HG03159 (cell line): ENCODE results near the gene COQ6.
"Not testable (repeated sequence)": the region's sequence is repeated elsewhere in the genome, so short reads cannot be mapped to it uniquely, and the experiment has no call there.

Experiments
- ATAC-seq: cut with Tn5 transposase; IDR thresholded peaks from one replicate; pipeline ENCODE4 v1.9.1; 2021; ENCODE audit warnings: mild to moderate bottlenecking, moderate library complexity; ENCODE audit not compliant: unreplicated experiment

The COQ6 gene

DNA sequence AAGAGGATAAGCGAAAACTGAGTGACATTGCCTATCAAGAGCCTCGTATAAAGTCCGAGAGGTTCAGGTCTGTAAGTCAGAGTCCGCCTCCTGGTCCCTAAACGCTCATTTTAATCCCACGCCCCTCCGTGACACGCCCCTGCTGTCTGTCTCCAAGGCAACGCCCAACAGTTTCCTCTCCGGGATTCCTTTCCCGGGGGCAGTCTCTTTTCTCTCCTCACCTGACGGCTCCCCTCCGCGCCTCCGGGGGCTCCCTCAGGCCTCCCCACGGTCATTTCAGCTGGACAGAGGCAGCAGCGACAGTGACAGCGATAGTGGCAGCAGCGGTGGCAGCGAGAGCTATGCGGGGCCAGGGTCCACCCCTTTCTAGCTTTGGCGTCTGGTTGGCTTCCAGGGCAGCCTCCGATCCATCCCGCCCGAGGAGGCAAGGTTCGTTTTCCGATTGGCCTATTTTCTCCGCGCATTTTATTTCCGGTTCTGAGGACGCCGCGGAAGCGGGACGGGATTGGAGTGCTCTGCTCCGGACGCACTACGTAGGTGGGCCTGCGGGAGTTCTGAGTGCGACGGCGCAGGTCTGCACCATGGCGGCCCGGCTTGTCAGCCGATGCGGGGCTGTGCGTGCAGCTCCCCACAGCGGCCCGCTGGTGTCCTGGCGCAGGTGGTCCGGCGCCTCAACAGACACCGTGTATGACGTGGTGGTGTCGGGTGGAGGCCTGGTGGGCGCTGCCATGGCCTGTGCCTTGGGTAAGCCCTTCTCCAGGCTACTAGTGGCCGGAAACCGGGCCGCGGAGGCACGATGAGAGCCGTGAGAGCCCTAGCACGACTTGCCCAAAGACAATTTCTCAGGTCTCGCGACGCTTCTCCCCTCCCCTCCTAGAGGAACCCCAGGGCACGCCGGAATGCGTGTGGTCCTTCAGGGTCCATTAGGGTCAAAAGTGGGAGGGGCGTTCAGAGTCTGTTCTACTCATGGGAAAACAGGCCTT lies at the start of gene COQ6, which contains the start of gene FAM161B:
Gene COQ6, plus strand, starts transcription at position 551 of the 983 bp plus-strand sequence. Its CDS starts 31 bp downstream, at position 582.
Gene FAM161B, minus strand, starts transcription at position 343 of the 983 bp plus-strand sequence. Its CDS starts 68 bp downstream, at position 275.
- peak; percentile 89 for ATAC-seq

- ATAC-seq: no peak
These were observed 47.1 kb upstream of the COQ6 start for GRCh38 chr14:73903028-73903427.

DNA sequence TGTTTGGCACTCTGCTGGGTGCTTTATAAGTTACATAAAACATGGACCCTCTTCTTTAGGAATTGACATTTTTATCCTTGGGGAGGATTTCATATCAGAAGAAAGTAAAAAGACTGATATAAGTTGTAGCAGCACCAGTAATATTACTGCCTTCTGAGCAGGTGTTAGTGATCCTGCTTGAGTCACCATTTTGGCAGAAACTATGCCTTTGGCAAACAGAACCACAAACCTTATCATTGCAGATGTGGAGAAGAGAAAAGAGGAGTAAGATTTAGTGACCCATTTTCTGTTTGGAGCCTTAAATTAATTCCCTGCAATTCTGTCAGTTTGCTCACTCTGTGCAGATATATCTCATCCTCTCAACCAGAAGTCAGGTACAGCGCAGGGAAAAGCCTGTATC lies 40.4 kb upstream of the COQ6 start:
- no peak for ATAC-seq

GRCh38 chr14:73913256-73913655 lies 36.8 kb upstream of the COQ6 start:
- no peak for ATAC-seq

DNA sequence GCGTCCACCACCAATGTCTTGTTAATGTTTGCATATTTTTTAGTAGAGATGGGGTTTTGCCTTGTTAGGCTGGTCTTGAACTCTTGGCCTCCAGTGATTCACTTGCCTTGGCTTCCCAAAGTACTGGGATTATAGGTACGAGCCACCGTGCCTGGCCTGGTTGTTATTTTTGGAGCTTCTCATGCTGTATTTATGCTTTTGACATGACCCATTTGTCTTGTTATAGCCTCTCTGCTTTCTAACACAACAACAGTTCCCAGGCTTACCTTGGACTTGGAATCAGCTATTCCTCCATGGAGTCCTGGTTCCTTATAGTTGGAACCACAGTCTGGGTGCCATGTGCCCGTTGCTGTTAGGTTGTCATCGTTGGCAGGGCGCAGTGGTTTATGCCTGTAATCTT lies 33.8 kb upstream of the COQ6 start:
- ATAC-seq: no peak

GRCh38 chr14:73919457-73919856 lies 30.6 kb upstream of the COQ6 start:
- not testable (repeated sequence) for ATAC-seq

- ATAC-seq: no peak
These were observed 25.8 kb upstream of the COQ6 start for GRCh38 chr14:73924337-73924736.

DNA sequence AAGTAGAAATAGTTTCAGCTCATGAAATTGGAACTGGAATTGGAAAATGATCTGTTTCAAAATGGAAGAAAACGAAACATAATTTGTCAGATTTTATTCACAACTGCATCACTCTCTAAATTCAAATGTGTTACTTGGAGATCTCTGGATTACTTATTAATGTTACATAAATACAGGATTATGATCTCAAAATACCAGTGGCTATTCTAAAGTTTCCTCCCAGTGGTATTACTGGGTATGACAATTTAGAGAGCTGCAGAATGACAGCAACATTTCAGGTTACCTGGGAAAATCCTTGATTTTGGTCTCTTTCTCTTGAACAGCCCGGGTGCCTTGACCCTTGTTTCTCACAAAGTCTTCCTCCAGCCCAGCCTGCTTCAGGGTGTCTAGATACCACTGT lies 14.4 kb upstream of the COQ6 start:
- ATAC-seq: no peak

DNA sequence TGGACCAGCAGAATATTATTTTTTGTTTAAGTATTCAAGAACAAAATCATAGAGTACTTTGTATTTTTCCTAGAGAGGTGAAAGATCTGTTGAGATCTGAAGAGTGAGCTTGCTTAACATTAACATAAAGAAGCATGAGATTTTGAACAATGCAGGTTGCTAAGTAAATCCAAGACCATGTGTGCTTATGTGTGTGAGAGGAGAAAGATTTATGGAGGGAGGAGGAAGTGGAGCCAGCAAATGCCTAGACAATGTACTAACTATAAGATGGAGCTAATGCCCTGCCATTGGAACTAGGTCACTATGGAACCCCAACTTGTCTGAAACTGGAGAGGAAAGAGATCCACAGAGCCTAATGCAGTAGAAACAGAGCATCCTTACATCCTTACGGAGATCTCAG lies 13.6 kb upstream of the COQ6 start:
- ATAC-seq: no peak

DNA sequence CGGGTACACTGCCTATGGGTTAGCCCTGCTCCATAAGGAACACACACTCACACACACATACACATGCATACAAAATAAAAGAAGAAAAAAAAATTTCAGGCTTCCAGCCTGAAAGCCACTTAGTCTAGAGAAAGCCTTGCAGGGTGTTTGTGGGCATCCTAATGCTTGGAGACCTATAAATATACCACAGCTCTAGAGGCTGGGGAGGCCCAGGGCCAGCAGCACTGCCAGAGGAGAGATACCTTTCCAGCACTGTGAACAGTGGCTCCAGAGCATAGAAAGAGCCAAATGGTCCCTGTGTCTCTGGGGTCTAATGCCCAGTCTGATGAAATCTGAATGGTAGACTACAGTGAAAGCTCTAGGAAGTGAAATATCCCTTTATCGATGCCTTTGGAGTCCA lies 13.1 kb upstream of the COQ6 start:
- no peak for ATAC-seq

DNA sequence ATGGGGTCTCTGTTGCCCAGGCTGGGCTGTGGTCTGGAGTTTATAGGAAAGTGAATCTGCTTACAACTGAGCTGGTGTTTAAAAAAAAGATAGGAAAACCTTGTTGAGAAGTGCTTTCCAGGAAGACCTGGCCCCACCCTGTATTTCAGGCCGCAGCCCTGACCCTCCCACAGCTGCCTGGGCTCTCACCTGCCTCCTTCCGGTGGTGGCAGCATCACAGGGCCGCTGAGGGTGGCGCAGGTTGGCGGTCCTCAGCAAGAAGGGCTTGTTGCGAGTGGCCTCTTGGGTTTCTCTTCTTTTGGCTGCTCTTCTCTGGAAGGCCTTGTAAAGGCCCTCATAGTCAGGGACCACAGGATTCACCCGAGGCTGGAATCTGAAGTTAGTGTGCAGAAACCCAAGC lies 7.9 kb upstream of the COQ6 start:
- no peak for ATAC-seq

DNA sequence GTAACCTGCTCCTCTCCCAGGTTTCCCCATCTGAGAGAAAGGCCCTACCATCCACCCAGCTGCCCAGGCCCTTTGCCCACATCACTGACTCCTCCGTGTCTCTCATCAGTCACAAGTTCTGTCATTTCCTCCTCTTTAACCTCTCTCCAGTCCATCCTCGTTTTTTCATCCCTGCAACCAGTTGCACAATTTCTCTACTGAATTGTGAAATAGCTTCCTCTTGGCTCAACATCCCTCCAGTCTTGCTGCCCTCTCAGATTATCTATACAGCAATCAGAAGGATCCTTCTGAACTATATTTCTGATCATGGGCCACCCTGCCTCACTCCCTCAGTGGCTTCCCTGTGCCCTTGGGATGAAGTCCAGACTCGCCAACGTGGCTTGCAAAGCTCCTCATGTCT lies 7.0 kb upstream of the COQ6 start:
- ATAC-seq: no peak

DNA sequence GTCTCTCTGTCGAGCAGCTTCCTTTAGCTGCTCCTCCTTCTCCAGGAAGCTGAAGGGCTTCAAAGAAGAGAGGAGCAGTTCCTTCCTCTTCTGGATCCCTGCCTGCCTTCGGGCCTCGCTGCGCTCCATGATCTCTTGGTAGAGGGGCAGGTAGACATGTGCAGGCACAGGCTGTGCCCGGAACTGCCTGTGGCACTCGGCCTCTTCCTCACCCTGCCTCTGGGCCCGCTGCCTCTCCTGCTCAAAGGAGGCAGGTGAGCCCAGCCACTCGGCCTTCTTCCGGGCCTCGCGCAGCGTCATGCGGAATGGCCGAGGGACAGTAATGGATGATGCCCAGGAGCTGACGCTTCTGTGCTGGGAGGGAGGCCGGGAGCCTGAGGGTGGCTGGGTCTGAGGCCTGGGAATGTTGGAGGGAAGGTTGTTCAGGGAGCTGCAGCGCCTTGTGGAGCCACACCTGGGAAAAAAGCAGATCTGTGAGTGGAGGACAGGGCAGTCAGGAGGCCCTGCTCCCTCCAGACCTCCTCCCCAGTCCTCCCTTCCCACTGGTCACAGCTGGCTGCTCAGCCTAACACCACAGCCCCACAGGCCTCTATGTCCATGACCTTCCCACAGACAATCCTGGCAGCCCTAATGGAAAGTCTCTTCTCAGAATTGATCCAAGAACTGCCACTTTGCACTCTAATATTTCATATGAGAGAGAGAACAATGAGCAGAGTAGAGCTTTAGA lies 5.5 kb upstream of the COQ6 start:
- ATAC-seq: no peak

DNA sequence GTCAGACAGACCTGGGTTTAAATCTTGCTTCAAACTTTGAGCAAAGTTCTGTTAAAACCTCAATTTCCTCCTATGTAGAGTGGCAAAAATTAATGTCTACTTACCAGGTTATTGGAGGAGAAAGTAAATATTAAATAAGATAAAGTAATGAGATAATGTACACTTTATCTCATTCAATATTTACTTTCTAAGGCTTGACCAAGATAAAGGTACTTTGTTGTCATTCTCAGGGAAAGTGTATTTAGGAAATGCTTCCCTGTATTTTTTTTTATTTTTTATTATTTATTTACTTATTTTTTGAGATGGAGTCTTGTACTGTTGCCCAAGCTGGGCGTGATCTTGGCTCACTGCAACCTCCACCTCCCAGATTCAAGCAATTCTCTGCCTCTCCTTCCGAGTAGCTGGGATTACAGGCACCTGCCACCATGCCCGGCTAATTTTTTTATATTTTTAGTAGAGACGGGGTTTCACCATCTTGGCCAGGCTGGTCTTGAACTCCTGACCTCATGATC lies 4.9 kb upstream of the COQ6 start:
- ATAC-seq: no peak

DNA sequence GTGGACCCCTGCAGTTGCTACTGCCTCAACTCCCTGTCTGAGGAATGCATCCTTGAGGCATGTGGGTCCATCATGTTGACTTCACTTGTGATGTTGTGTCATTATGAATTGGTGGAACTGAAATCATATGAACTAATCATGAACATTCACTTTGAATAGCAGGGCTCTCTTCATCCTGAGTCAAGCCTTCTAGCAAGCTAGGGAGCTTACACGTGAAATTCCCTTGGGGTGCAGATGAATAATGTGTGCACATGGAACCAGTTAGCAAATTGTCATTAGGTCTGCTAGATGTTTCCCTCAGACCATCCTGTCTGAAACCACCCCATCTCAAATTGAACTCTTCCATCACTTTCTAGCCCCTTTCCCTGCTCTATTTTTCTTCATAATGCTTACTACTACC lies 3.6 kb downstream of the COQ6 start:
- ATAC-seq: no peak

DNA sequence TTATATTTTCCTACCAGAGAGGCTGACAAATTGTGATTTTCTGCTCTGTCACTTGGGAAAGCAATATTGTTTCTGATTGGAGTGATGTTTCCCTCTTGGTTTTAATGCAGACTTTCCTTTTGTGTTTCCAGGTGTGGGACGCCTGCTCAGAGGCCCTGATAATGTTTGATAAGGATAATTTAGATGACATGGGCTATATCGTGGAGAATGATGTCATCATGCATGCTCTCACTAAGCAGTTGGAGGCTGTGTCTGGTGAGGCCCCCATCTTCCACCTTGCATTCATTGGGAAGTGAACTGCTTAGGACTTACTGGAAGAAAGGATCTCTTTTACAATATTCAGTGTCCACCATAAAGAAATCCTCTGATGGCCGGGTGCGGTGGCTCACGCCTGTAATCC lies 5.6 kb downstream of the COQ6 start:
- ATAC-seq: no peak

DNA sequence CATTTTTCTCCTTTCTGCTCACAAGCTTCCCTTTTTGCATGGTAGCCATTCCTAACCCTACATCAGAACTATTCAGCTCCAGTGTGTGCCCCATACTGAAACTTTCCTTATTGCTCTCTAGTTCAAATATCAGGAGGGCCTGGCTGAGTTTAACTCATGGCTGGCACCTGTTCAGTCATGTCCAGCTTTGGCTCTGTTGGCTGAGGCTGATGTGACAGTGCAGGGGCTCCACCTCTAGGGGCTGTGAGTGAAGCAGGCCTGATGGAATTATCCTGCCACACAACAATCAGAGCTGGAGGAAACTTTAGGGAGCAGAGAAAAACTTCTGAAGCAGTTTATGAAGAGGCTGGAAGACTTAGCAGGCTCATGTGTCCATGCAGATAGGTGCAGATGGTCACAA lies 8.5 kb downstream of the COQ6 start:
- ATAC-seq: no peak

GRCh38 chr14:73961192-73961591 lies 11.1 kb downstream of the COQ6 start:
- no peak for ATAC-seq

DNA sequence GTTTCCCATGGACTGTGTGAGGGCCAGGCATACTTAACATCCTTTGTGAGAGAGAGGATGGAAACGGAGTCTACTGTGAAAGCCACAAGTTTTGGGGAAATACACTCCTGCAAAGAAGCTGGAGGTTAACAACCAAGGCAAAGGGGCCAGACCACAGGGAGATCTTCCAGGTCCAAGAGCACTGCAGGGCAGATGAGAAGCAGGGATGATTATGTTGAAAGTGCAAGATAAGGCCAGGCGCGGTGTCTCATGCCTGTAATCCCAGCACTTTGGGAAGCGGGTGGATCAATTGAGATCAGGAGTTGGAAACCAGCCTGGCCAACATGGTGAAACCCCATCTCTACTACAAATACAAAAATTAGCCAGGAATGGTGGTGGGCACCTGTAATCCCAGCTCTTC lies 15.1 kb downstream of the COQ6 start:
- ATAC-seq: no peak

GRCh38 chr14:73968885-73969284 lies 18.8 kb downstream of the COQ6 start:
- ATAC-seq: no peak

GRCh38 chr14:73973497-73973896 lies 23.4 kb downstream of the COQ6 start:
- no peak for ATAC-seq

- no peak for ATAC-seq
These were observed 26.0 kb downstream of the COQ6 start for GRCh38 chr14:73976125-73976524.
